PC-9 (cell line): Measurements from ENCODE around the gene NEK4.

Experiments used
- CTCF ChIP-seq: fragments of 200-600 bp; sonication (generic); conservative IDR thresholded peaks from 2 replicates; pipeline ENCODE4 v1.6.1; 2017; ENCODE audit warnings: mixed run types, antibody characterized with exemption, mild to moderate bottlenecking, moderate library complexity
- EZH2 ChIP-seq: fragments of 200-600 bp; sonication (generic); IDR thresholded peaks from 2 replicates; pipeline ENCODE4 v1.8.0; 2017; ENCODE audit warnings: antibody characterized with exemption, low read depth

- TF ChIP-seq EZH2, result no peak
- no peak for TF ChIP-seq CTCF
Measured at GRCh38 chr3:52809149-52809548, 38.4 kb upstream of the NEK4 start.
